Gastroesophageal sphincter (tissue), 4 donors: Measurements from ENCODE around the gene CPEB2. TPM values are rescaled to one million over a fixed set of nuclear protein-coding genes. Genes with fewer than 3 reads are reported as not detected.

Experiments
- ATAC-seq: fragments of 150-250 bp; one replicate; pipeline ENCODE4 v1.9.1; 2016; ENCODE audit warnings: mild to moderate bottlenecking, moderate library complexity
- H3K27ac ChIP-seq, 4 donors: fragments of 200-600 bp; sonication (generic) in 3 of 4; 1 replicate in 3 of 4; 2 replicates in 1 of 4; pipeline ENCODE4 v1.5.1; 2016 to 2019
- H3K27me3 ChIP-seq: fragments of 200-600 bp; sonication (generic); one replicate; pipeline ENCODE4 v1.5.1; 2019
- H3K36me3 ChIP-seq, 2 donors: fragments of 200-600 bp; sonication (generic); one replicate each; pipeline ENCODE4 v1.5.1; 2019; ENCODE audit warnings: control low read depth in 1 of 2
- H3K4me1 ChIP-seq, 3 donors: fragments of 200-600 bp; sonication (generic); 1 replicate in 2 of 3; 2 replicates in 1 of 3; pipeline ENCODE4 v1.5.1; 2016 to 2019; ENCODE audit warnings: control low read depth in 2 of 3
- H3K4me3 ChIP-seq, 2 donors: fragments of 200-600 bp; sonication (generic); one replicate each; pipeline ENCODE4 v1.5.1; 2019; ENCODE audit warnings: mild to moderate bottlenecking in 1 of 2, moderate library complexity in 1 of 2
- H3K9me3 ChIP-seq, 3 donors: fragments of 200-600 bp; sonication (generic); one replicate each; pipeline ENCODE4 v1.5.1; 2017 to 2019; ENCODE audit warnings: control low read depth in 2 of 3
- CTCF ChIP-seq, 4 experiments: fragments of 200-600 bp in 2 of 4; fragments of 450-650 bp in 2 of 4; sonication (generic) in 1 of 4; IDR thresholded peaks; one replicate each; pipeline ENCODE4 v1.5.1; 2017 to 2019; ENCODE audit warnings: antibody characterized with exemption in 4 of 4, mild to moderate bottlenecking in 2 of 4, moderate library complexity in 2 of 4
- EP300 ChIP-seq: sonication (generic); formaldehyde crosslinking; IDR thresholded peaks from one replicate; pipeline ENCODE4 v1.6.1; 2017; ENCODE audit warnings: antibody characterized with exemption, mild to moderate bottlenecking
- POLR2A ChIP-seq, 2 donors: fragments of 450-650 bp; IDR thresholded peaks; one replicate each; pipeline ENCODE4 v1.6.1; 2017; ENCODE audit warnings: antibody characterized with exemption in 2 of 2, mild to moderate bottlenecking in 2 of 2, moderate library complexity in 1 of 2
- POLR2AphosphoS5 ChIP-seq: sonication (generic); formaldehyde crosslinking; IDR thresholded peaks from one replicate; pipeline ENCODE4 v1.6.1; 2017; ENCODE audit warnings: antibody characterized with exemption
- WGBS, 2 donors: methylation state at CpG; one replicate each; pipeline ENCODE4 v1.1.5; 2018; ENCODE audit warnings: low coverage in 1 of 2; 5-methylcytosine and 5-hydroxymethylcytosine counted together
- total RNA-seq, 4 donors: library from RNA; depleted of rRNA; stranded (reverse); fragments of >200 nt; gene quantifications; one replicate each; pipeline ENCODE4 v1.1.0, GENCODE V29; 2016

CPEB2 gene
- total RNA-seq, 4 donors from 2014 or later = 21.9 to 34.4 (median 27.4) TPM

DNA sequence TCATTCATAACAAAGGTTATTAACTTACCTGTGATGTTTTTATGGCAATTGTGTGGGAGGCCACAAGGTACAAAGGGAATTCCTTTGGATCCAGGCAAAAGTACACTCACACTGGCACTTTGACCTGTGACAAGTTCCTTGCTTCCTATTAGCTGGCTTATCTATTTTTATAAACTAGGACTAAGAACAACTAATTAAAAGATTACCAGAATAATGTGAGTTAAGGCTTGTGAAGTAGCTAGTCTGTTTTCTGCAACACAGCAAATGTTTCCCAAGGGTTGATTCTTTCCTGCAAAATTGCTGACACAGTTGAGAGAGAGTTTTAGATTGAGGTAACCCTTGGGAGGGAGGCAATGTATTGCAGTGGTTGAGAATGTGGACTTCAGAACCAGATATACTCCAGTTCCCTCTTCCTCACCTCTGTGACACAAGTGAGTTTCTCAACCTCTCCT is 107.9 kb downstream of the CPEB2 start:
- ATAC-seq = no peak
- Histone ChIP-seq H3K27me3 (no peaks in the 10 kb centered on the region), H3K36me3 (no peaks in the 10 kb centered on the region), H3K4me1 (no peaks in the 10 kb centered on the region), H3K4me3 (no peak overlapping the region), H3K9me3 (no peaks in the 10 kb centered on the region), H3K27ac (no peak overlapping the region)
- TF ChIP-seq POLR2AphosphoS5 (no peak), CTCF (IDR thresholded peaks at IDR 0.05) (no peak), EP300 (no peak), POLR2A (IDR thresholded peaks at IDR 0.05) (no peak)

- no peaks in the 10 kb centered on the region for H3K4me1 ChIP-seq
- H3K36me3 ChIP-seq = no peaks in the 10 kb centered on the region
- TF ChIP-seq POLR2A (IDR thresholded peaks at IDR 0.05) = no peak
- no peak for TF ChIP-seq CTCF (IDR thresholded peaks at IDR 0.05)
- TF ChIP-seq POLR2AphosphoS5 = no peak
- no peak for TF ChIP-seq EP300
- no peaks in the 10 kb centered on the region for H3K9me3 ChIP-seq
- no peak overlapping the region for H3K4me3 ChIP-seq
- WGBS, 2 donors = 94% methylated on average over 2 of the region's 2 CpGs
- H3K27me3 ChIP-seq = no peaks in the 10 kb centered on the region
- H3K27ac ChIP-seq = no peak overlapping the region
- no peak for ATAC-seq
Observed at GRCh38 chr4:15116509-15117079, 114.3 kb downstream of the CPEB2 start.

DNA sequence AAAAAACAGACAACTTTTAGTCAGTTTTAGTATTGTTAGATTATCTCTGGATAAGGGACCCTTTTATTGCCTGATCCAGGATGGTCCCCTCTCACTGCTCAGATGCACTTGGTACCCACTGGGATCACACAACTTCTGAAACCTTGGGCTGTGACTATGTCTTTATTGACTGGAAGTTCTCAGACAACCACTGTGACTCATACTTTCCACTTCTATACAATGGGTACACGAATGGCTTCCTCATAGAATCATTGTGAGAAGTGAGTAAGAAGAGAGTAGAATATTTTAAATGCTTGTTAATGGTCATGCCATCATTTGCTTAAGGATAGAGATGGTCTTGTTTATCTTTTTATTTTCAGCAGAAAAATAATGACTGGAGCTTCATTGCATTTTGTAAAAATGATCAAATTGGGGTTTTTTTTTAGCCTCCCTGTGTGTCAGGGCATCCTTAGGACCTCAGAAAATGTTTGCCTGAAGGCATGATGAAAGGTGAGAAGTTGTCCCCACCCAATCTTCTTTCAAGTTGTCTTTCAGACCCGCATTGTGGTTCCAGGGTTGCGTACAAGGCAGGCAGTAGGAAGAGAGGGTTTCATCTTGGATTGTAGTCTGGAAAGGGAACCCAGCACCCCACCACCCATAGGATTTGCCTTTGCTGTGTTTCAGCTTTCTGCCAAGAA is 115.1 kb downstream of the CPEB2 start:
- Histone ChIP-seq H3K27ac (no peak overlapping the region), H3K4me3 (no peak overlapping the region), H3K4me1 (no peaks in the 10 kb centered on the region), H3K36me3 (no peaks in the 10 kb centered on the region), H3K27me3 (no peaks in the 10 kb centered on the region), H3K9me3 (no peaks in the 10 kb centered on the region)
- TF ChIP-seq POLR2AphosphoS5 (no peak), EP300 (no peak), CTCF (IDR thresholded peaks at IDR 0.05) (no peak), POLR2A (IDR thresholded peaks at IDR 0.05) (no peak)
- 69% methylated on average over 2 to 3 of the region's 3 CpGs for WGBS, 2 donors
- ATAC-seq = no peak

- no peak for ATAC-seq
- Histone ChIP-seq H3K4me1 (no peaks in the 10 kb centered on the region), H3K9me3 (no peaks in the 10 kb centered on the region), H3K27ac (no peak overlapping the region), H3K36me3 (no peaks in the 10 kb centered on the region), H3K4me3 (no peak overlapping the region), H3K27me3 (no peaks in the 10 kb centered on the region)
- 33 to 64% methylated on average over 1 to 3 of the region's 4 CpGs for WGBS, 2 donors
- TF ChIP-seq EP300 = no peak
- no peak for TF ChIP-seq POLR2AphosphoS5
- no peak for TF ChIP-seq CTCF (IDR thresholded peaks at IDR 0.05)
- TF ChIP-seq POLR2A (IDR thresholded peaks at IDR 0.05) = no peak
Observed at GRCh38 chr4:15118292-15118691, 116.0 kb downstream of the CPEB2 start.
